ENCODE results near the gene ADORA1. TPM values are rescaled to one million over a fixed set of nuclear protein-coding genes. Genes with fewer than 3 reads are reported as not detected.

Gene ADORA1
- total and polyA plus RNA-seq, 2 donors: 1.1 to 1.4 TPM

GRCh38 chr1:203135636-203136305 lies 8.2 kb downstream of the ADORA1 start:
- DNase-seq (ENCODE audit: extremely low spot score): no peak
- H3K27ac ChIP-seq (ENCODE audit: low read depth): no peak overlapping the region
- H3K36me3 ChIP-seq (ENCODE audit: insufficient read depth): no peaks in the 10 kb centered on the region
- 62% methylated on average over 8 of the region's 8 CpGs for whole genome bisulfite sequencing
- H3K4me1 ChIP-seq (ENCODE audit: insufficient read depth): no peaks in the 10 kb centered on the region
- no peak overlapping the region for H3K4me3 ChIP-seq (ENCODE audit: low read depth, low read length)

- no peak overlapping the region for H3K27ac ChIP-seq (ENCODE audit: low read depth)
- no peaks in the 10 kb centered on the region for H3K4me1 ChIP-seq (ENCODE audit: insufficient read depth)
- WGBS: 92% methylated on average over 1 of the region's 1 CpG
- no peak overlapping the region for H3K4me3 ChIP-seq (ENCODE audit: low read depth, low read length)
- DNase-seq (ENCODE audit: extremely low spot score): no peak
- no peaks in the 10 kb centered on the region for H3K36me3 ChIP-seq (ENCODE audit: insufficient read depth)
Measured at GRCh38 chr1:203136409-203137042, 9.0 kb downstream of the ADORA1 start.

- 92% methylated on average over 4 of the region's 4 CpGs for WGBS
- no peak overlapping the region for H3K4me3 ChIP-seq (ENCODE audit: low read depth, low read length)
- no peaks in the 10 kb centered on the region for H3K4me1 ChIP-seq (ENCODE audit: insufficient read depth)
- H3K36me3 ChIP-seq (ENCODE audit: insufficient read depth): no peaks in the 10 kb centered on the region
- no peak for DNase-seq (ENCODE audit: extremely low spot score)
- no peak overlapping the region for H3K27ac ChIP-seq (ENCODE audit: low read depth)
Measured at GRCh38 chr1:203137324-203137723, 9.8 kb downstream of the ADORA1 start.

- Histone ChIP-seq H3K4me3 (ENCODE audit: low read depth, low read length) (no peak overlapping the region), H3K4me1 (ENCODE audit: insufficient read depth) (no peaks in the 10 kb centered on the region), H3K36me3 (ENCODE audit: insufficient read depth) (no peaks in the 10 kb centered on the region), H3K27ac (ENCODE audit: low read depth) (no peak overlapping the region)
- WGBS: 84% methylated on average over 3 of the region's 3 CpGs
- no peak for DNase-seq (ENCODE audit: extremely low spot score)
Measured at GRCh38 chr1:203138066-203138465, 10.5 kb downstream of the ADORA1 start.

- no peak for DNase-seq (ENCODE audit: extremely low spot score)
- Histone ChIP-seq H3K4me1 (ENCODE audit: insufficient read depth) (no peaks in the 10 kb centered on the region), H3K27ac (ENCODE audit: low read depth) (no peak overlapping the region), H3K4me3 (ENCODE audit: low read depth, low read length) (no peak overlapping the region), H3K36me3 (ENCODE audit: insufficient read depth) (no peaks in the 10 kb centered on the region)
- WGBS: 87% methylated on average over 8 of the region's 8 CpGs
Measured at GRCh38 chr1:203139976-203140475, 12.5 kb downstream of the ADORA1 start.

GRCh38 chr1:203140743-203141520 lies 13.4 kb downstream of the ADORA1 start:
- Histone ChIP-seq H3K4me3 (ENCODE audit: low read depth, low read length) (no peak overlapping the region), H3K27ac (ENCODE audit: low read depth) (no peak overlapping the region), H3K4me1 (ENCODE audit: insufficient read depth) (no peaks in the 10 kb centered on the region), H3K36me3 (ENCODE audit: insufficient read depth) (no peaks in the 10 kb centered on the region)
- DNase-seq (ENCODE audit: extremely low spot score): no peak
- 63% methylated on average over 5 of the region's 5 CpGs for WGBS

- Histone ChIP-seq H3K4me3 (ENCODE audit: low read depth, low read length) (no peak overlapping the region), H3K27ac (ENCODE audit: low read depth) (no peak overlapping the region), H3K36me3 (ENCODE audit: insufficient read depth) (no peaks in the 10 kb centered on the region), H3K4me1 (ENCODE audit: insufficient read depth) (no peaks in the 10 kb centered on the region)
- DNase-seq (ENCODE audit: extremely low spot score): no peak
- 90% methylated on average over 6 of the region's 6 CpGs for WGBS
Measured at GRCh38 chr1:203142124-203142523, 14.6 kb downstream of the ADORA1 start.

- WGBS: 83% methylated on average over 5 of the region's 5 CpGs
- Histone ChIP-seq H3K4me1 (ENCODE audit: insufficient read depth) (no peaks in the 10 kb centered on the region), H3K36me3 (ENCODE audit: insufficient read depth) (no peaks in the 10 kb centered on the region), H3K27ac (ENCODE audit: low read depth) (no peak overlapping the region), H3K4me3 (ENCODE audit: low read depth, low read length) (no peak overlapping the region)
- no peak for DNase-seq (ENCODE audit: extremely low spot score)
Measured at GRCh38 chr1:203142684-203143408, 15.3 kb downstream of the ADORA1 start.

GRCh38 chr1:203143641-203144040 lies 16.1 kb downstream of the ADORA1 start:
- 72% methylated on average over 11 of the region's 11 CpGs for WGBS
- no peak for DNase-seq (ENCODE audit: extremely low spot score)
- no peaks in the 10 kb centered on the region for H3K4me1 ChIP-seq (ENCODE audit: insufficient read depth)
- no peak overlapping the region for H3K27ac ChIP-seq (ENCODE audit: low read depth)
- no peaks in the 10 kb centered on the region for H3K36me3 ChIP-seq (ENCODE audit: insufficient read depth)
- H3K4me3 ChIP-seq (ENCODE audit: low read depth, low read length): no peak overlapping the region

- H3K4me3 ChIP-seq (ENCODE audit: low read depth, low read length): no peak overlapping the region
- DNase-seq (ENCODE audit: extremely low spot score): no peak
- H3K36me3 ChIP-seq (ENCODE audit: insufficient read depth): no peaks in the 10 kb centered on the region
- no peak overlapping the region for H3K27ac ChIP-seq (ENCODE audit: low read depth)
- 53% methylated on average over 6 of the region's 6 CpGs for WGBS
- H3K4me1 ChIP-seq (ENCODE audit: insufficient read depth): no peaks in the 10 kb centered on the region
Measured at GRCh38 chr1:203144661-203145060, 17.1 kb downstream of the ADORA1 start.

GRCh38 chr1:203145321-203146041 lies 18.0 kb downstream of the ADORA1 start:
- H3K27ac ChIP-seq (ENCODE audit: low read depth): no peak overlapping the region
- WGBS: 90% methylated on average over 13 of the region's 13 CpGs
- no peak for DNase-seq (ENCODE audit: extremely low spot score)
- no peaks in the 10 kb centered on the region for H3K36me3 ChIP-seq (ENCODE audit: insufficient read depth)
- H3K4me3 ChIP-seq (ENCODE audit: low read depth, low read length): no peak overlapping the region
- no peaks in the 10 kb centered on the region for H3K4me1 ChIP-seq (ENCODE audit: insufficient read depth)

- no peak overlapping the region for H3K4me3 ChIP-seq (ENCODE audit: low read depth, low read length)
- H3K27ac ChIP-seq (ENCODE audit: low read depth): no peak overlapping the region
- H3K4me1 ChIP-seq (ENCODE audit: insufficient read depth): no peaks in the 10 kb centered on the region
- no peaks in the 10 kb centered on the region for H3K36me3 ChIP-seq (ENCODE audit: insufficient read depth)
- 97% methylated on average over 2 of the region's 2 CpGs for WGBS
- DNase-seq (ENCODE audit: extremely low spot score): no peak
Measured at GRCh38 chr1:203146042-203146369, 18.5 kb downstream of the ADORA1 start.

- Histone ChIP-seq H3K4me3 (ENCODE audit: low read depth, low read length) (no peak overlapping the region), H3K36me3 (ENCODE audit: insufficient read depth) (no peaks in the 10 kb centered on the region), H3K27ac (ENCODE audit: low read depth) (no peak overlapping the region), H3K4me1 (ENCODE audit: insufficient read depth) (no peaks in the 10 kb centered on the region)
- 85% methylated on average over 7 of the region's 7 CpGs for WGBS
- DNase-seq (ENCODE audit: extremely low spot score): no peak
Measured at GRCh38 chr1:203146537-203146936, 19.0 kb downstream of the ADORA1 start.
